K562 (cell line): ENCODE results near the gene ZFP14. TPM values are rescaled to one million over a fixed set of nuclear protein-coding genes. Genes with fewer than 3 reads are reported as not detected.

Experiments
- BCLAF1 ChIP-seq, 2 experiments: fragments of 450-650 bp in 1 of 2; IDR thresholded peaks; 2 replicates each; pipeline ENCODE4 v1.6.1; 2011 to 2017; ENCODE audit warnings: low read depth in 2 of 2, antibody characterized with exemption in 1 of 2, borderline replicate concordance in 1 of 2, low read length in 1 of 2, mild to moderate bottlenecking in 1 of 2, mixed read lengths in 1 of 2; ENCODE audit not compliant: control insufficient read depth in 1 of 2
- CXXC5 ChIP-seq: fragments of 250-450 bp; sonication (Bioruptor Pico); IDR thresholded peaks from 2 replicates; pipeline ENCODE4 v1.8.0; 2022; ENCODE audit warnings: inconsistent platforms, mild to moderate bottlenecking, moderate library complexity
- E2F8 ChIP-seq: fragments of 450-650 bp; IDR thresholded peaks from 2 replicates; pipeline ENCODE4 v1.7.1; 2018; ENCODE audit warnings: mild to moderate bottlenecking, low read depth; ENCODE audit not compliant: partially characterized antibody
- EP400 ChIP-seq: fragments of 450-650 bp; IDR thresholded peaks from 2 replicates; pipeline ENCODE4 v1.6.1; 2017; ENCODE audit warnings: antibody characterized with exemption, mild to moderate bottlenecking, moderate library complexity
- FOS ChIP-seq: IDR thresholded peaks from 3 replicates; pipeline ENCODE4 v1.6.1; 2011; ENCODE audit not compliant: insufficient read length; ENCODE audit errors: extremely low read depth
- HDAC1 ChIP-seq, 2 experiments: fragments of 450-650 bp; IDR thresholded peaks; 2 replicates each; pipeline ENCODE4 v1.6.1; 2016 to 2017; ENCODE audit warnings: inconsistent platforms in 1 of 2, mild to moderate bottlenecking in 1 of 2, moderate library complexity in 1 of 2
- MCM7 ChIP-seq, 2 experiments: fragments of 450-650 bp; IDR thresholded peaks; 2 replicates each; pipeline ENCODE4 v1.6.1; 2016 to 2018
- MEIS2 ChIP-seq: fragments of 450-650 bp; IDR thresholded peaks from 2 replicates; pipeline ENCODE4 v1.6.1; 2014; ENCODE audit warnings: mild to moderate bottlenecking; ENCODE audit not compliant: partially characterized antibody
- MYBL2 ChIP-seq, 2 experiments: fragments of 450-650 bp in 1 of 2; sonication (generic) in 1 of 2; formaldehyde crosslinking in 1 of 2; IDR thresholded peaks; 2 replicates each; pipeline versions ENCODE4 v1.6.1 to v1.8.1; 2017 to 2022; ENCODE audit warnings: borderline replicate concordance in 1 of 2, inconsistent platforms in 1 of 2, low read depth in 1 of 2, mild to moderate bottlenecking in 1 of 2, missing genetic modification reagents in 1 of 2, moderate library complexity in 1 of 2
- MYC ChIP-seq, 2 experiments: fragments of 250-450 bp in 1 of 2; sonication (Bioruptor Pico) in 1 of 2; IDR thresholded peaks; 2 replicates each; pipeline versions ENCODE4 v1.5.1 to v1.6.1; 2012 to 2021; ENCODE audit warnings: low read depth in 2 of 2, borderline replicate concordance in 1 of 2, improper control_type of control experiment in 1 of 2, low read length in 1 of 2, mild to moderate bottlenecking in 1 of 2, moderate library complexity in 1 of 2
- PREB ChIP-seq: sonication (generic); formaldehyde crosslinking; IDR thresholded peaks from 2 replicates; pipeline ENCODE4 v1.8.1; 2023; ENCODE audit warnings: mild to moderate bottlenecking, missing genetic modification reagents
- RBBP5 ChIP-seq: fragments of 200-600 bp; sonication (generic); IDR thresholded peaks from 2 replicates; pipeline ENCODE4 v1.6.1; 2012; ENCODE audit warnings: borderline replicate concordance, mild to moderate bottlenecking, low read length, control low read depth, inconsistent platforms; ENCODE audit not compliant: insufficient read depth, poor library complexity, severe bottlenecking
- SMC3 ChIP-seq: conservative IDR thresholded peaks from 2 replicates; pipeline ENCODE4 v1.6.1; 2011; ENCODE audit warnings: low read depth, low read length, improper control_type of control experiment; ENCODE audit not compliant: insufficient read depth
- USF2 ChIP-seq: sonication (generic); formaldehyde crosslinking; IDR thresholded peaks from 2 replicates; pipeline ENCODE4 v1.5.0; 2020; ENCODE audit warnings: missing genetic modification reagents
- ZNF143 ChIP-seq: sonication (generic); formaldehyde crosslinking; IDR thresholded peaks from 2 replicates; pipeline ENCODE4 v1.9.0; 2022; ENCODE audit warnings: mild to moderate bottlenecking, missing genetic modification reagents
- ZNF174 ChIP-seq: fragments of 250-450 bp; sonication (Bioruptor Pico); IDR thresholded peaks from 2 replicates; pipeline ENCODE4 v1.4.0; 2020; ENCODE audit warnings: mild to moderate bottlenecking
- ZNF408 ChIP-seq: fragments of 250-450 bp; sonication (Bioruptor Pico); IDR thresholded peaks from 2 replicates; pipeline ENCODE4 v1.4.0; 2020; ENCODE audit warnings: low read depth, mild to moderate bottlenecking, moderate library complexity
- ZNF780A ChIP-seq: fragments of 250-450 bp; sonication (Bioruptor Pico); IDR thresholded peaks from 2 replicates; pipeline ENCODE4 v1.5.0; 2021; ENCODE audit warnings: mild to moderate bottlenecking
- polyA plus RNA-seq, 8 experiments: library from polyadenylated mRNA; depleted of rRNA in 4 of 8; stranded (reverse) in 5 of 8; unstranded in 3 of 8; fragments of >200 nt; fragmentation: Nextera tagmentation in 2 of 8; fragmentation: Illumina TruSeq in 1 of 8; extraction: Ambion mirVana in 2 of 8; extraction: Trizol in 1 of 8; gene quantifications; 2 replicates each; pipeline versions ENCODE4 v1.2.1 to v1.2.3, GENCODE V29; 2011 to 2014; ENCODE audit warnings: inconsistent platforms in 1 of 8, missing spikeins in 1 of 8
- total RNA-seq, 7 experiments: library from RNA; depleted of rRNA in 6 of 7; stranded (reverse); fragments of >200 nt in 6 of 7; fragmentation: Illumina TruSeq in 2 of 7; extraction: Trizol in 2 of 7; gene quantifications; 2 replicates each; pipeline versions ENCODE4 v1.2.1 to v1.2.3, GENCODE V29; 2011 to 2021; ENCODE audit warnings: low replicate concordance in 1 of 7

The ZFP14 gene
- total and polyA plus RNA-seq, 9 of the 15 experiments (the other 6 are each of a cell fraction or from before 2014, with no cell fraction given): 0.80 to 1.9 (median 1.4) TPM

- TF ChIP-seq BCLAF1 (IDR thresholded peaks at IDR 0.05; ENCODE audit: borderline replicate concordance in 1 of 2, control insufficient read depth in 1 of 2, low read depth in 2 of 2, low read length in 1 of 2): no peak
- TF ChIP-seq PREB (CRISPR knock-in tag): no peak
- TF ChIP-seq MEIS2: peak; percentile 13
- no peak for TF ChIP-seq ZNF174 (CRISPR knock-in tag)
- TF ChIP-seq E2F8: no peak
- no peak for TF ChIP-seq FOS
- peak; percentile 83 for TF ChIP-seq CXXC5
- TF ChIP-seq RBBP5: peak; percentile 46
- TF ChIP-seq USF2 (CRISPR knock-in tag): no peak
- no peak for TF ChIP-seq SMC3
- no peak for TF ChIP-seq HDAC1 (IDR thresholded peaks at IDR 0.05)
- peak; percentile 16; the same call in 1 of the 2 replicates for TF ChIP-seq MYC (IDR thresholded peaks at IDR 0.05; ENCODE audit: low read depth, low read length)
- no peak for TF ChIP-seq MYC (CRISPR knock-in tag; IDR thresholded peaks at IDR 0.05; ENCODE audit: borderline replicate concordance, low read depth)
- TF ChIP-seq MCM7 (IDR thresholded peaks at IDR 0.05): no peak
- TF ChIP-seq EP400: peak; percentile 41; the same call in 1 of the 2 replicates
- no peak for TF ChIP-seq MYBL2 (IDR thresholded peaks at IDR 0.05; ENCODE audit: low read depth)
- TF ChIP-seq MYBL2 (CRISPR knock-in tag; IDR thresholded peaks at IDR 0.05; ENCODE audit: borderline replicate concordance): no peak
- TF ChIP-seq ZNF143 (CRISPR knock-in tag): 0 out of 2 replicates have a peak, but pooled peaks have one; percentile 32
- TF ChIP-seq ZNF408 (CRISPR knock-in tag): no peak
- no peak for TF ChIP-seq ZNF780A (CRISPR knock-in tag)
Observed at GRCh38 chr19:36418287-36419001, 39.4 kb upstream of the ZFP14 start, which contains the start of gene ZFP82 (continued).
